ENCODE results near the gene LIPT2. TPM values are rescaled to one million over a fixed set of nuclear protein-coding genes. Genes with fewer than 3 reads are reported as not detected.

Gene LIPT2
- total and polyA plus RNA-seq, 2 donors (not counting 1 experiment from before 2014, with no cell fraction given) = 6.5 to 8.3 TPM

DNA sequence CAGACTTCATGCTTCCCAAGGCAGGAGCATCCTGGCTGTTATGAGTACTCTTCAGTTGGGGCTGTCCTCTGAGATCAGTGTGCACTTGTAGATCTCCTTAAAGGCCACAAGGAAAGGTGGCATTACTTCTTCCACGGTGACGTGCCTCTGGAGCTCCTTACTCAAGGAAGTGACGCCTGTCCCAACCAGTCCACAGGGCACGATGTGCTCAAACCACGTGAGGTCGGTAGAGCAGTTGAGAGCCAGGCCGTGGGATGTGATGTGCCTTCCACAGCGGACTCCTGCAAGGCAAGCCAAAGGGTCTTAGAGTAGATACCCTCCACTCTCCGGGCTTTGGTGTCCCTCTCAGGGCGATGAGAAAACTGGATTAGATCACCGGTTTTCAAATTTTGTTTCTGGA, 1.4 kb downstream of the LIPT2 start:
- Histone ChIP-seq H3K9me3 (ENCODE audit: control extremely low read depth in 1 of 3, control insufficient read depth in 2 of 3, insufficient read depth in 1 of 3, low read length in 2 of 3) (no peaks in the 10 kb centered on the region), H3K4me1 (ENCODE audit: control insufficient read depth in 2 of 2, insufficient read depth in 2 of 2, low read length in 2 of 2) (peaks cover 7 to 14% of the 10 kb centered on the region in 2 donors), H4K20me1 (ENCODE audit: control insufficient read depth, insufficient read depth, low read length, poor library complexity, severe bottlenecking) (no peaks in the 10 kb centered on the region), H3K4me3 (ENCODE audit: control extremely low read depth in 1 of 5, extremely low read depth in 1 of 5, insufficient read depth in 1 of 5, low read depth in 2 of 5, low read length in 4 of 5) (no peak overlapping the region), H3K36me3 (replicated peaks in 1 of 2; ENCODE audit: control extremely low read depth in 1 of 2, control insufficient read depth in 1 of 2, extremely low read depth in 1 of 2, insufficient read depth in 2 of 2, low read length in 1 of 2) (no peaks in the 10 kb centered on the region), H3K4me2 (replicated peaks; ENCODE audit: low read depth, low read length, poor library complexity, severe bottlenecking) (no peak overlapping the region), H2AFZ (ENCODE audit: insufficient read depth, low read depth, low read length, poor library complexity, severe bottlenecking) (no peak overlapping the region), H3K27ac (ENCODE audit: low read length in 2 of 2) (no peak overlapping the region), H3K27me3 (replicated peaks in 1 of 4; ENCODE audit: control extremely low read depth in 1 of 4, control insufficient read depth in 3 of 4, insufficient read depth in 4 of 4, low read length in 3 of 4) (no peaks in the 10 kb centered on the region), H3K9ac (ENCODE audit: low read length) (no peak overlapping the region), H3K79me2 (ENCODE audit: control insufficient read depth, insufficient read depth, low read length) (no peaks in the 10 kb centered on the region)
- H3K9me3 Mint-ChIP-seq (ENCODE audit: insufficient read depth) = no peaks in the 10 kb centered on the region
- ChIA-PET POLR2A (interaction anchor here (1.1 kb wide), 1 partner anchor 91 kb away, joined by 3 read pairs; no protein-coding TSS in a partner anchor), CTCF (interaction anchor here (2.8 kb wide), 1 partner anchor 39 kb away, joined by 17 read pairs; no protein-coding TSS in a partner anchor)
- no peaks in the 10 kb centered on the region for H3K27me3 Mint-ChIP-seq
- H3K27ac Mint-ChIP-seq = peak overlapping the region; percentile 54
- ATAC-seq (ENCODE audit: low read depth) (no peak), DNase-seq (peak; percentile 18)
- H3K4me1 Mint-ChIP-seq = peaks cover 13% of the 10 kb centered on the region
- WGBS (ENCODE audit: insufficient coverage) = 95% methylated on average over 11 of the region's 11 CpGs
- intact Hi-C loops (cut with micrococcal nuclease) = loop anchor here (5.0 to 10.0 kb wide), 3 partner anchors 455 to 1743 kb away; partner anchors contain the start of genes SPCS2 and XRRA1
- peak overlapping the region; percentile 66 for H3K4me3 Mint-ChIP-seq
- TF ChIP-seq EZH2 (IDR thresholded peaks at IDR 0.05; ENCODE audit: borderline replicate concordance, insufficient read depth, low read depth, low read length, poor library complexity, severe bottlenecking) = no peak
- TF ChIP-seq CTCF (IDR thresholded peaks at IDR 0.05) = no peak

DNA sequence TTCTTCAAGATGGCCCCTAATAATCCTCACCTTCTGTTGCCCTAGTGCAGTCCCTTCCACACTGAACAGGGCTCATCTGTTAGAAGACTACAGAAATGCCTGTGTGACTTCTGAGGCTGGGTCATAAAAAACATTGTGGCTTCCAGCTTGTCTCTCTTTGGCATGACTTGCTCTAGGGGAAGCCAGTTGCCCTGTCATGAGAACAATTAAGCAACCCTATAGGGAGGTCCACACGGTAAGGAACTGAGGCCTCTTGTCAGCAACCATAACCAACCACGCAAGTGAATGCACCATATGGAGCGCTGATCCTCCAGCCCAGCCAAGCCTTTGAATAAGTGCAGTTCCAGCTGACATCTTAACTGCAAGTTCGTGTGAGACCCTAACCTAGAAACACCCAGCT, 2.6 kb downstream of the LIPT2 start:
- no peak overlapping the region for H3K4me3 ChIP-seq (ENCODE audit: control extremely low read depth in 1 of 5, extremely low read depth in 1 of 5, insufficient read depth in 1 of 5, low read depth in 2 of 5, low read length in 4 of 5)
- H3K9me3 ChIP-seq (ENCODE audit: control extremely low read depth in 1 of 3, control insufficient read depth in 2 of 3, insufficient read depth in 1 of 3, low read length in 2 of 3) = no peaks in the 10 kb centered on the region
- peaks cover 7 to 14% of the 10 kb centered on the region in 2 donors for H3K4me1 ChIP-seq (ENCODE audit: control insufficient read depth in 2 of 2, insufficient read depth in 2 of 2, low read length in 2 of 2)
- no peaks in the 10 kb centered on the region for H3K79me2 ChIP-seq (ENCODE audit: control insufficient read depth, insufficient read depth, low read length)
- no peaks in the 10 kb centered on the region for H4K20me1 ChIP-seq (ENCODE audit: control insufficient read depth, insufficient read depth, low read length, poor library complexity, severe bottlenecking)
- POLR2A ChIA-PET = no interaction called here
- TF ChIP-seq CTCF (IDR thresholded peaks at IDR 0.05) = no peak
- no peak for TF ChIP-seq EZH2 (IDR thresholded peaks at IDR 0.05; ENCODE audit: borderline replicate concordance, insufficient read depth, low read depth, low read length, poor library complexity, severe bottlenecking)
- H3K4me1 Mint-ChIP-seq = peaks cover 13% of the 10 kb centered on the region
- no peak for ATAC-seq (ENCODE audit: low read depth)
- CTCF ChIA-PET = no interaction called here
- no peak overlapping the region for H2AFZ ChIP-seq (ENCODE audit: insufficient read depth, low read depth, low read length, poor library complexity, severe bottlenecking)
- H3K27me3 Mint-ChIP-seq = no peaks in the 10 kb centered on the region
- no peaks in the 10 kb centered on the region for H3K36me3 ChIP-seq (replicated peaks in 1 of 2; ENCODE audit: control extremely low read depth in 1 of 2, control insufficient read depth in 1 of 2, extremely low read depth in 1 of 2, insufficient read depth in 2 of 2, low read length in 1 of 2)
- no peaks in the 10 kb centered on the region for H3K27me3 ChIP-seq (replicated peaks in 1 of 4; ENCODE audit: control extremely low read depth in 1 of 4, control insufficient read depth in 3 of 4, insufficient read depth in 4 of 4, low read length in 3 of 4)
- no peak overlapping the region for H3K4me3 Mint-ChIP-seq
- no peak for DNase-seq
- WGBS (ENCODE audit: insufficient coverage) = 94% methylated on average over 3 of the region's 4 CpGs
- H3K4me2 ChIP-seq (replicated peaks; ENCODE audit: low read depth, low read length, poor library complexity, severe bottlenecking) = no peak overlapping the region
- H3K27ac Mint-ChIP-seq = no peak overlapping the region
- intact Hi-C loops (cut with micrococcal nuclease) = loop anchor here (5.0 to 10.0 kb wide), 3 partner anchors 456 to 1744 kb away; partner anchors contain the start of genes SPCS2 and XRRA1
- H3K9ac ChIP-seq (ENCODE audit: low read length) = no peak overlapping the region
- no peak overlapping the region for H3K27ac ChIP-seq (ENCODE audit: low read length in 2 of 2)
- H3K9me3 Mint-ChIP-seq (ENCODE audit: insufficient read depth) = no peaks in the 10 kb centered on the region
